WTC11 (cell line): ENCODE measurements around the gene SSRP1. TPM values are rescaled to one million over a fixed set of nuclear protein-coding genes. Genes with fewer than 3 reads are reported as not detected.

ENCODE experiments used
- ATAC-seq: fragments of 200-7000 bp; cut with Tn5 transposase; 2 replicates; pipeline ENCODE4 v1.10.0; 2021; ENCODE audit warnings: mild to moderate bottlenecking, moderate library complexity
- CTCF ChIA-PET: fragments of 300-600 bp; sonication (Branson Sonifier 250); formaldehyde crosslinking; loops from one replicate; lab custom pipeline; 2021; ENCODE audit warnings: antibody characterized with exemption; lab: Charles Lee
- POLR2A ChIA-PET: fragments of 350-600 bp; sonication (Branson Sonifier 250); formaldehyde crosslinking; loops from one replicate; lab custom pipeline; 2021; ENCODE audit warnings: antibody characterized with exemption; lab: Charles Lee
- DNase-seq: peaks from one replicate; pipeline ENCODE4 v3.0.0; 2021; ENCODE audit warnings: low spot score
- H3K27ac Mint-ChIP-seq: 2 replicates; pipeline ENCODE4 v1.8.0; 2021; ENCODE audit warnings: mixed read lengths
- H3K27me3 Mint-ChIP-seq: 2 replicates; pipeline ENCODE4 v1.8.0; 2021; ENCODE audit warnings: low read depth, mild to moderate bottlenecking, moderate library complexity, mixed read lengths
- H3K36me3 Mint-ChIP-seq: 2 replicates; pipeline ENCODE4 v1.8.0; 2021; ENCODE audit warnings: mixed read lengths
- H3K4me1 Mint-ChIP-seq: 2 replicates; pipeline ENCODE4 v1.8.0; 2022; ENCODE audit warnings: mixed read lengths
- H3K4me3 Mint-ChIP-seq: 2 replicates; pipeline ENCODE4 v1.8.0; 2021; ENCODE audit warnings: mild to moderate bottlenecking, moderate library complexity, mixed read lengths
- H3K9me3 Mint-ChIP-seq: 2 replicates; pipeline ENCODE4 v1.8.0; 2021; ENCODE audit warnings: mixed read lengths
- ATF3 ChIP-seq: sonication (generic); formaldehyde crosslinking; conservative IDR thresholded peaks from 2 replicates; pipeline ENCODE4 v1.8.1; 2022; ENCODE audit warnings: mild to moderate bottlenecking, missing genetic modification reagents
- CREB1 ChIP-seq: sonication (generic); formaldehyde crosslinking; IDR thresholded peaks from 2 replicates; pipeline ENCODE4 v1.8.0; 2023; ENCODE audit warnings: mild to moderate bottlenecking, missing genetic modification reagents
- CREM ChIP-seq: sonication (generic); formaldehyde crosslinking; IDR thresholded peaks from 2 replicates; pipeline ENCODE4 v1.8.1; 2022; ENCODE audit warnings: mild to moderate bottlenecking, missing genetic modification reagents, moderate library complexity
- CTCF ChIP-seq: fragments of 200-600 bp; IDR thresholded peaks from 2 replicates; pipeline ENCODE4 v1.8.0; 2022; ENCODE audit warnings: antibody characterized with exemption
- E2F5 ChIP-seq: sonication (generic); formaldehyde crosslinking; IDR thresholded peaks from 2 replicates; pipeline ENCODE4 v1.8.1; 2022; ENCODE audit warnings: mild to moderate bottlenecking, moderate library complexity, missing genetic modification reagents
- GTF2I ChIP-seq: fragments of 250-450 bp; sonication (Bioruptor Pico); conservative IDR thresholded peaks from 2 replicates; pipeline ENCODE4 v1.4.0; 2021; ENCODE audit warnings: mild to moderate bottlenecking
- JAZF1 ChIP-seq: fragments of 250-450 bp; sonication (Bioruptor Pico); IDR thresholded peaks from 2 replicates; pipeline ENCODE4 v1.9.0; 2021; ENCODE audit warnings: moderate library complexity, mild to moderate bottlenecking, inconsistent platforms
- MLX ChIP-seq: sonication (generic); formaldehyde crosslinking; IDR thresholded peaks from 2 replicates; pipeline ENCODE4 v1.8.1; 2023; ENCODE audit warnings: mild to moderate bottlenecking, missing genetic modification reagents, moderate library complexity
- NR1H2 ChIP-seq: sonication (generic); formaldehyde crosslinking; IDR thresholded peaks from 2 replicates; pipeline ENCODE4 v1.9.0; 2021; ENCODE audit warnings: mild to moderate bottlenecking, moderate library complexity, missing genetic modification reagents
- NR3C1 ChIP-seq: sonication (generic); formaldehyde crosslinking; conservative IDR thresholded peaks from 2 replicates; pipeline ENCODE4 v1.8.1; 2023; ENCODE audit warnings: low read depth, mild to moderate bottlenecking, missing genetic modification reagents
- TEAD4 ChIP-seq: sonication (generic); formaldehyde crosslinking; IDR thresholded peaks from 2 replicates; pipeline ENCODE4 v1.8.0; 2022; ENCODE audit warnings: mild to moderate bottlenecking, missing genetic modification reagents
- TP53 ChIP-seq: sonication (generic); formaldehyde crosslinking; IDR thresholded peaks from 2 replicates; pipeline ENCODE4 v1.8.1; 2023; ENCODE audit warnings: mild to moderate bottlenecking, missing genetic modification reagents
- ZBTB21 ChIP-seq: sonication (generic); formaldehyde crosslinking; IDR thresholded peaks from 2 replicates; pipeline ENCODE4 v1.8.1; 2023; ENCODE audit warnings: mild to moderate bottlenecking, missing genetic modification reagents, borderline replicate concordance
- ZNF121 ChIP-seq: sonication (generic); formaldehyde crosslinking; IDR thresholded peaks from 2 replicates; pipeline ENCODE4 v1.8.0; 2023; ENCODE audit warnings: missing genetic modification reagents
- ZNF138 ChIP-seq: sonication (generic); formaldehyde crosslinking; conservative IDR thresholded peaks from 2 replicates; pipeline ENCODE4 v1.8.1; 2022; ENCODE audit warnings: mild to moderate bottlenecking, moderate library complexity, missing genetic modification reagents
- ZNF263 ChIP-seq: sonication (generic); formaldehyde crosslinking; IDR thresholded peaks from 2 replicates; pipeline ENCODE4 v1.8.1; 2022; ENCODE audit warnings: low read depth, mild to moderate bottlenecking, moderate library complexity, missing genetic modification reagents
- ZNF423 ChIP-seq: fragments of 250-450 bp; sonication (Bioruptor Pico); IDR thresholded peaks from 2 replicates; pipeline ENCODE4 v2.1.2; 2022; ENCODE audit warnings: mild to moderate bottlenecking, moderate library complexity
- ZNF532 ChIP-seq: fragments of 250-450 bp; sonication (Bioruptor Pico); IDR thresholded peaks from 2 replicates; pipeline ENCODE4 v1.9.0; 2021; ENCODE audit warnings: mild to moderate bottlenecking, borderline replicate concordance
- ZNF671 ChIP-seq: fragments of 250-450 bp; sonication (Bioruptor Pico); IDR thresholded peaks from 2 replicates; pipeline ENCODE4 v1.8.0; 2021; ENCODE audit warnings: mild to moderate bottlenecking
- total RNA-seq: library from RNA; stranded (reverse); gene quantifications from 3 replicates; pipeline ENCODE4 v1.2.3, GENCODE V29; 2021
- TF ChIP-seq, protein P1 (sequence below): fragments of 250-450 bp; sonication (Bioruptor Pico); IDR thresholded peaks from 2 replicates; pipeline ENCODE4 v1.9.0; 2021; ENCODE audit warnings: moderate library complexity, mild to moderate bottlenecking, inconsistent platforms, borderline replicate concordance
- TF ChIP-seq, protein P2 (sequence below): sonication (generic); formaldehyde crosslinking; IDR thresholded peaks from 2 replicates; pipeline ENCODE4 v1.8.0; 2022; ENCODE audit warnings: mild to moderate bottlenecking, missing genetic modification reagents

The SSRP1 gene
- total RNA-seq, 1 experiment from 2014 or later: 228 TPM

DNA sequence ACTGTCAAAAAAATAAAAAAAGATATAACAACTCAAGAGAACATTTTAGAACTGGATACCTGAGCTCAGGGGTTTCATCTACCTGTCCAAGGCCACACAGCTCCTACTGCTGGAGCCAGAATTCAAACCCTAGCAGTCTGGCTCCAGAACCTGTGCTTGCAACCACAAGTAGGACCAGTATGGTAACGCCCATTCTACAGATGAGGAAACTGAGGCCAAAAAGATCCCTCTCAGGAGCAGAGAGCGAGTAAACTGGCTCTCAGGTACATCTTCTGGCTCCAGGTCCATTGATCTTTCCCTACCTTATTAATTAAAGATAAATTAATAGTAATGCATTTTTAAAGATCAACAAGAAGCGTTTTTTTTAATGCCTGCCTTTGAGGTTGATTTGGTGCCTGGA lies 21.6 kb upstream of the SSRP1 start:
- no peak overlapping the region for H3K4me3 Mint-ChIP-seq
- ChIA-PET POLR2A (no interaction called here), CTCF (interaction anchor here (1.0 to 3.9 kb wide), 7 partner anchors 7 to 100 kb away, joined by 3 to 15 read pairs (median 5); no protein-coding TSS in a partner anchor)
- no peaks in the 10 kb centered on the region for H3K9me3 Mint-ChIP-seq
- no peaks in the 10 kb centered on the region for H3K36me3 Mint-ChIP-seq
- ATAC-seq: no peak
- H3K4me1 Mint-ChIP-seq: peaks cover 13% of the 10 kb centered on the region
- TF ChIP-seq JAZF1 (CRISPR knock-in tag) (no peak), ZNF263 (CRISPR knock-in tag) (no peak)
- H3K27me3 Mint-ChIP-seq: peaks cover 5% of the 10 kb centered on the region; the same call in 1 of the 2 replicates
- DNase-seq: no peak
- H3K27ac Mint-ChIP-seq: no peak overlapping the region

- DNase-seq (no peak), ATAC-seq (no peak)
- Mint-ChIP-seq H3K27ac (no peak overlapping the region), H3K27me3 (peaks cover 3% of the 10 kb centered on the region; the same call in 1 of the 2 replicates), H3K4me1 (peaks cover 13% of the 10 kb centered on the region), H3K9me3 (peaks cover 5% of the 10 kb centered on the region; the same call in 1 of the 2 replicates), H3K4me3 (no peak overlapping the region), H3K36me3 (no peaks in the 10 kb centered on the region)
- POLR2A ChIA-PET: no interaction called here
- CTCF ChIA-PET: interaction anchor here (0.6 to 1.8 kb wide), 4 partner anchors 11 to 252 kb away, joined by 3 to 14 read pairs (median 3); no protein-coding TSS in a partner anchor
- TF ChIP-seq CTCF (no peak), E2F5 (CRISPR knock-in tag) (no peak), ATF3 (CRISPR knock-in tag) (no peak), ZNF138 (CRISPR knock-in tag) (no peak), NR1H2 (CRISPR knock-in tag) (no peak), MLX (no peak), CREB1 (no peak), CREM (CRISPR knock-in tag) (no peak), ZNF671 (CRISPR knock-in tag) (no peak), TEAD4 (CRISPR knock-in tag) (no peak)
- TF ChIP-seq, protein P1, sequence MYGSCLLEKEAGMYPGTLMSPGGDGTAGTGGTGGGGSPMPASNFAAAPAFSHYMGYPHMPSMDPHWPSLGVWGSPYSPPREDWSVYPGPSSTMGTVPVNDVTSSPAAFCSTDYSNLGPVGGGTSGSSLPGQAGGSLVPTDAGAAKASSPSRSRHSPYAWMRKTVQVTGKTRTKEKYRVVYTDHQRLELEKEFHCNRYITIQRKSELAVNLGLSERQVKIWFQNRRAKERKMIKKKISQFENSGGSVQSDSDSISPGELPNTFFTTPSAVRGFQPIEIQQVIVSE: no peak
- TF ChIP-seq, protein P2, sequence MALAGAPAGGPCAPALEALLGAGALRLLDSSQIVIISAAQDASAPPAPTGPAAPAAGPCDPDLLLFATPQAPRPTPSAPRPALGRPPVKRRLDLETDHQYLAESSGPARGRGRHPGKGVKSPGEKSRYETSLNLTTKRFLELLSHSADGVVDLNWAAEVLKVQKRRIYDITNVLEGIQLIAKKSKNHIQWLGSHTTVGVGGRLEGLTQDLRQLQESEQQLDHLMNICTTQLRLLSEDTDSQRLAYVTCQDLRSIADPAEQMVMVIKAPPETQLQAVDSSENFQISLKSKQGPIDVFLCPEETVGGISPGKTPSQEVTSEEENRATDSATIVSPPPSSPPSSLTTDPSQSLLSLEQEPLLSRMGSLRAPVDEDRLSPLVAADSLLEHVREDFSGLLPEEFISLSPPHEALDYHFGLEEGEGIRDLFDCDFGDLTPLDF: no peak
These were observed 20.6 kb upstream of the SSRP1 start for GRCh38 chr11:57356268-57356667.

DNA sequence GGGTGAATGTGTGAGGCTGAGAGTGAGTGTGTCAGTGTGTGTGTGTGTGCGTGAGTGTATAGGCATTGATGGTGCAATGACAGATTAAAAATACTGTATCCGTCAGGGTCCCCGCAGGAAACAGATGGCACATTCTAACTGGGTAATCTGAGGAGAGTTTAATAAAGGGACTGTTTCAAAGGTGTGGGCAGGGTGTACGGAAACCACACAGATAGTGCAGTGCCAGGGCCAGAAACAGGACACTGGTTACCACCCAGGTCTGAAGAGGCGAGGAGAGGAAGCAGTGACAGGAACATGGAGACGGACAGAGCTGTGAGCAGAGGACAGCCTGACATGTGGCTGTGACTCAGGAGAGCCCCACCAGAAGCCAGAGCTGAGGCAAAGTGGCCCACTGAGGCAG lies 19.0 kb upstream of the SSRP1 start:
- H3K27ac Mint-ChIP-seq: no peak overlapping the region; the same call in 1 of the 2 replicates
- H3K9me3 Mint-ChIP-seq: peaks cover 6% of the 10 kb centered on the region; the same call in 1 of the 2 replicates
- POLR2A ChIA-PET: no interaction called here
- H3K4me1 Mint-ChIP-seq: peaks cover 18% of the 10 kb centered on the region
- DNase-seq: no peak
- no peaks in the 10 kb centered on the region for H3K36me3 Mint-ChIP-seq
- no peak overlapping the region for H3K4me3 Mint-ChIP-seq
- H3K27me3 Mint-ChIP-seq: peaks cover 5% of the 10 kb centered on the region; the same call in 1 of the 2 replicates
- no peak for ATAC-seq
- CTCF ChIA-PET: no interaction called here
- TF ChIP-seq ZNF121 (CRISPR knock-in tag) (no peak), GTF2I (no peak), TP53 (CRISPR knock-in tag) (no peak), NR3C1 (no peak), ZBTB21 (no peak), ZNF138 (CRISPR knock-in tag) (no peak), ZNF532 (CRISPR knock-in tag) (no peak), ZNF423 (CRISPR knock-in tag) (no peak), E2F5 (CRISPR knock-in tag) (no peak), TEAD4 (CRISPR knock-in tag) (no peak)
